Kidney epithelial cell (primary cell): ENCODE results near the gene HEPHL1. TPM values are rescaled to one million over a fixed set of nuclear protein-coding genes. Genes with fewer than 3 reads are reported as not detected.

Source experiments
- DNase-seq: peaks from one replicate; pipeline ENCODE4 v3.0.0-alpha.2; 2010; ENCODE audit warnings: low read depth
- H3K27me3 ChIP-seq: 2 replicates; pipeline ENCODE4 v1.6.0; 2011; ENCODE audit warnings: low read length; ENCODE audit not compliant: control insufficient read depth, insufficient read depth
- H3K36me3 ChIP-seq: 2 replicates; pipeline ENCODE4 v1.5.1; 2011; ENCODE audit warnings: low read length; ENCODE audit not compliant: control insufficient read depth, insufficient read depth
- H3K4me3 ChIP-seq: 2 replicates; pipeline ENCODE4 v1.5.1; 2011; ENCODE audit warnings: low read depth, mild to moderate bottlenecking, control low read depth, low read length
- CTCF ChIP-seq: IDR thresholded peaks from 2 replicates; pipeline ENCODE4 v1.5.1; 2011; ENCODE audit warnings: mild to moderate bottlenecking, moderate library complexity, low read length, control low read depth, inconsistent platforms; ENCODE audit not compliant: insufficient read depth, poor library complexity, severe bottlenecking
- total RNA-seq: library from RNA; depleted of rRNA; stranded (reverse); fragments of >200 nt; gene quantifications from 2 replicates; pipeline ENCODE4 v1.2.3, GENCODE V29; 2015

HEPHL1 gene
- total RNA-seq, 1 donor from 2014 or later: not detected

- TF ChIP-seq CTCF: no peak
- H3K27me3 ChIP-seq: no peaks in the 10 kb centered on the region
- no peaks in the 10 kb centered on the region for H3K36me3 ChIP-seq
- no peak overlapping the region for H3K4me3 ChIP-seq
- DNase-seq: no peak
Observed at GRCh38 chr11:94058630-94059029, 37.5 kb downstream of the HEPHL1 start.

- no peak for TF ChIP-seq CTCF
- no peaks in the 10 kb centered on the region for H3K27me3 ChIP-seq
- no peaks in the 10 kb centered on the region for H3K36me3 ChIP-seq
- DNase-seq: no peak
- H3K4me3 ChIP-seq: no peak overlapping the region
Observed at GRCh38 chr11:94059065-94059464, 37.9 kb downstream of the HEPHL1 start.

- no peak for DNase-seq
- Histone ChIP-seq H3K36me3 (no peaks in the 10 kb centered on the region), H3K4me3 (no peak overlapping the region), H3K27me3 (no peaks in the 10 kb centered on the region)
- TF ChIP-seq CTCF: no peak
Observed at GRCh38 chr11:94060401-94060800, 39.2 kb downstream of the HEPHL1 start.

DNA sequence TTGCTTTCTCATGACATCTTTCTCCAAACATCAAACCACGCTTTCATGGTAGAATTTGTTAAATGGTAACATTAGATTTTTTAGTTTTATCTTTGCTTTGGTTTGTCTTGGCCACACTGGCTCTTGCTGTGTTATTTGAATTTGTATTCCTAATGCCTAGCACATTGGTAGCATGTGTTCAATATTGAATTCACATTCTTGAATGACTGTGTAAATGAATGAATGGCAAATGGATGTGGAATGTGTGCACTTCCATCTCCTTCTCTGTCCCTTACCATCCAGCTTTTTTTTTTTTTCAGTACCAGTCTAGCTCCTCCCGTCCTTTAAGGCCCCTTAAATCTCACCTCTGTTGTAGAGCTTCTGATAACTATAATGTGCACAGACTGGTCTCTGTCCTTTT, 41.2 kb downstream of the HEPHL1 start:
- TF ChIP-seq CTCF: no peak
- Histone ChIP-seq H3K36me3 (no peaks in the 10 kb centered on the region), H3K27me3 (no peaks in the 10 kb centered on the region), H3K4me3 (no peak overlapping the region)
- no peak for DNase-seq

- Histone ChIP-seq H3K4me3 (no peak overlapping the region), H3K36me3 (no peaks in the 10 kb centered on the region), H3K27me3 (no peaks in the 10 kb centered on the region)
- no peak for DNase-seq
- no peak for TF ChIP-seq CTCF
Observed at GRCh38 chr11:94066901-94067429, 45.8 kb downstream of the HEPHL1 start.

DNA sequence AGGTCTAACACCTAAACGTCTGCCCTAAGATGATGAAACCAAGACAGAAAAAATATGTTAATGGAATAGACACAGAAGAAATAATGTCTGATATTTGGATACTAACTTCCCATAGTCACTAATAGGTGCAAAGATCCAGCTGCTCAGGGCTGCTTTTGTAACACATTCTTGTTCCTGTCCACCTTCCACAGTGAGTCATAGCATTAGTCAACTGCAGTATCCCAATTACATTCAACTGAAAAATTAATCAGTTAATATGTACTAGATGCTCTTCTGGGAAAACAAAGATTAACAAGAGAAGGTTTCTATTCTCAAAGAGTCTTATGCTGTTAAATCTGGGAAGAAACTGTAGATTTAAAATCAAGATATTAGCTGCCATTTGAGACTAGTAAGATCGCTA, 47.6 kb downstream of the HEPHL1 start:
- Histone ChIP-seq H3K4me3 (no peak overlapping the region), H3K27me3 (no peaks in the 10 kb centered on the region), H3K36me3 (no peaks in the 10 kb centered on the region)
- no peak for TF ChIP-seq CTCF
- peak; percentile 41 for DNase-seq
